Neural crest cell (in vitro differentiated cells): ENCODE data around the gene GPR22. TPM values are rescaled to one million over a fixed set of nuclear protein-coding genes. Genes with fewer than 3 reads are reported as not detected.

Experiments used
- DNase-seq: peaks from one replicate; pipeline ENCODE4 v3.0.0; 2021; ENCODE audit warnings: low read depth, mixed read lengths, low spot score
- H3K27ac Mint-ChIP-seq: one replicate; pipeline ENCODE4 v1.8.0; 2021; ENCODE audit warnings: mild to moderate bottlenecking, mixed read lengths; ENCODE audit not compliant: unreplicated experiment
- H3K27me3 Mint-ChIP-seq: 2 replicates; pipeline ENCODE4 v1.8.0; 2021; ENCODE audit warnings: low read depth, mild to moderate bottlenecking, mixed read lengths
- H3K36me3 Mint-ChIP-seq: 2 replicates; pipeline ENCODE4 v1.8.0; 2021; ENCODE audit warnings: low read depth, mild to moderate bottlenecking, mixed read lengths
- H3K4me1 Mint-ChIP-seq: 2 replicates; pipeline ENCODE4 v1.8.0; 2021; ENCODE audit warnings: mixed read lengths
- H3K4me3 Mint-ChIP-seq: one replicate; pipeline ENCODE4 v1.8.0; 2021; ENCODE audit warnings: mild to moderate bottlenecking, mixed read lengths
- H3K9me3 Mint-ChIP-seq: 2 replicates; pipeline ENCODE4 v1.8.0; 2021; ENCODE audit warnings: mixed read lengths
- total RNA-seq: library from RNA; stranded (reverse); gene quantifications from 2 replicates; pipeline ENCODE4 v1.2.1, GENCODE V29; 2021
- TF ChIP-seq, protein P1 (sequence below): fragments of 200-600 bp; sonication (generic); conservative IDR thresholded peaks from 2 replicates; pipeline ENCODE4 v1.5.0; 2021; ENCODE audit warnings: antibody characterized with exemption, mild to moderate bottlenecking

GPR22 gene
- total RNA-seq, 1 donor from 2014 or later = 0.07 TPM

DNA sequence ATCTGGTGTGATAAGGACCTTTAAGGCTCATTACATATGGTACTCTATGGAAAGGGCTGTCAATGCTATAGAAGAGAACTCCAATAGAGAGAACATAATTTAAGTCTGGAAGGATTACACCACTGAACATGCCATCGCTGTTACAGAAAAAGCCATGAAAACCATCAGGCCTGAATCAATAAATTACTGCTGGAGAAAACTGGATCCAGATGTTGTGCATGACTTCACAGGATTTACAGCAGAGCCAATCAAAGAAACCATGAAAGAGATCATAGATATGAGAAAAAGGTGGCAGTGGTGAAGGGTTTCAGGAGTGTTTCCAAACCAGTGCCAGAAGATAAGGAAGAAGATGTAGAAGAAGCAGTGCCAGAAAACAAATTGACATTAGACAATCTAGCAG, 18.9 kb upstream of the GPR22 start:
- no peak overlapping the region for H3K27ac Mint-ChIP-seq
- H3K27me3 Mint-ChIP-seq = no peaks in the 10 kb centered on the region
- DNase-seq = no peak
- peaks cover 4% of the 10 kb centered on the region for H3K36me3 Mint-ChIP-seq
- TF ChIP-seq, protein P1, sequence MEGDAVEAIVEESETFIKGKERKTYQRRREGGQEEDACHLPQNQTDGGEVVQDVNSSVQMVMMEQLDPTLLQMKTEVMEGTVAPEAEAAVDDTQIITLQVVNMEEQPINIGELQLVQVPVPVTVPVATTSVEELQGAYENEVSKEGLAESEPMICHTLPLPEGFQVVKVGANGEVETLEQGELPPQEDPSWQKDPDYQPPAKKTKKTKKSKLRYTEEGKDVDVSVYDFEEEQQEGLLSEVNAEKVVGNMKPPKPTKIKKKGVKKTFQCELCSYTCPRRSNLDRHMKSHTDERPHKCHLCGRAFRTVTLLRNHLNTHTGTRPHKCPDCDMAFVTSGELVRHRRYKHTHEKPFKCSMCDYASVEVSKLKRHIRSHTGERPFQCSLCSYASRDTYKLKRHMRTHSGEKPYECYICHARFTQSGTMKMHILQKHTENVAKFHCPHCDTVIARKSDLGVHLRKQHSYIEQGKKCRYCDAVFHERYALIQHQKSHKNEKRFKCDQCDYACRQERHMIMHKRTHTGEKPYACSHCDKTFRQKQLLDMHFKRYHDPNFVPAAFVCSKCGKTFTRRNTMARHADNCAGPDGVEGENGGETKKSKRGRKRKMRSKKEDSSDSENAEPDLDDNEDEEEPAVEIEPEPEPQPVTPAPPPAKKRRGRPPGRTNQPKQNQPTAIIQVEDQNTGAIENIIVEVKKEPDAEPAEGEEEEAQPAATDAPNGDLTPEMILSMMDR = no peak
- no peaks in the 10 kb centered on the region for H3K9me3 Mint-ChIP-seq
- no peak overlapping the region for H3K4me3 Mint-ChIP-seq
- H3K4me1 Mint-ChIP-seq = no peaks in the 10 kb centered on the region

DNA sequence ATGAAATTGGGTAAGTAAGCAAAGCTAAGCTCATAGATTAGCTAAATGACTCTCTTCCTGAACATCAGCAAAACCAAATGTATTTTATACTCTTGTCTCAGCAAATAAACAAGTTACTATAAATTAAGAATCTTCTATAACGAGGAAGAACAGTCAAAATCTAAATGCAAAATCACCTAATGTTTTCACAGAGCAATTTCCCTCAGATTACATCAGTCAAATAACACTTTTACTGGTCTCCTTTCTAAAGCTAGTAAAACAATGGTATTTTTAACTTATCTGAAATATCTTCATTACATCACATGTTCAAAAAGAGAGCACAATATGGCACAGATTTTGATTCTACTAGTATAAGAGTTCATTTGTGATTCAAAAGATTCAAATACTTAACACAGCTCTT, 16.5 kb upstream of the GPR22 start:
- Mint-ChIP-seq H3K4me3 (no peak overlapping the region), H3K27ac (no peak overlapping the region), H3K4me1 (no peaks in the 10 kb centered on the region), H3K9me3 (no peaks in the 10 kb centered on the region), H3K36me3 (peaks cover 7% of the 10 kb centered on the region), H3K27me3 (no peaks in the 10 kb centered on the region)
- TF ChIP-seq, protein P1 = no peak
- DNase-seq = no peak

DNA sequence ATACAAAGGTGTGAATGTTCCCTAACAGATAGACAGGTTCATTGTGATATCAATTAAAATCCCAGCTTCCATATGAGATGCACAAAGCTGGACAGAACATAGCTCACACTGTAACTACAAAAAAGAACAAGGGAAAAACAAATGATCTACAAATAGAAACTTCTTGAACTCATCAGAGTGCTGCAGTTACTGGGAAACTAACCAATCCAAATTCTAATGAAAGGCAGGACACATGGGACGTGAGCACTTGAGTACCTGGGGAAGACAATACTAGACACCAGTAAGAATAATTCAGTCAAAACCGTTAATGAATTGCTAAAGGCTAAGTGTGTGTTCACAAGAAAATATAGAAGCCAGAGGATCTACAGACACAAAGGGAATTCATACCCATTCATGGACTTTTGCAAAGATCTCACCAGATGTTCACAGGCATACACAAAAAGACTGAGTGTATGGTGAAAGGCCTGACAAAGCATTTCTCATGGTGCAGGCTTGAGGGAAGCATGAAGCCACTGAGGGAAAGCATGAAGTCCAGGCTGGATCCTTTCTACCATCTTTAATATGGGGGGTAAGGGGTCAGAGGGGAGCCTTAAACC, 7.8 kb upstream of the GPR22 start:
- Mint-ChIP-seq H3K4me1 (peaks cover 16% of the 10 kb centered on the region), H3K4me3 (no peak overlapping the region), H3K27ac (peak overlapping the region; percentile 3), H3K27me3 (no peaks in the 10 kb centered on the region), H3K36me3 (peaks cover 1% of the 10 kb centered on the region), H3K9me3 (no peaks in the 10 kb centered on the region)
- DNase-seq = no peak
- TF ChIP-seq, protein P1 = no peak

GRCh38 chr7:107463139-107464078, 6.4 kb upstream of the GPR22 start:
- Mint-ChIP-seq H3K4me3 (no peak overlapping the region), H3K36me3 (no peaks in the 10 kb centered on the region), H3K27ac (no peak overlapping the region), H3K27me3 (no peaks in the 10 kb centered on the region), H3K9me3 (no peaks in the 10 kb centered on the region), H3K4me1 (peaks cover 16% of the 10 kb centered on the region)
- DNase-seq = peak; percentile 12
- TF ChIP-seq, protein P1 = peak; percentile 76

DNA sequence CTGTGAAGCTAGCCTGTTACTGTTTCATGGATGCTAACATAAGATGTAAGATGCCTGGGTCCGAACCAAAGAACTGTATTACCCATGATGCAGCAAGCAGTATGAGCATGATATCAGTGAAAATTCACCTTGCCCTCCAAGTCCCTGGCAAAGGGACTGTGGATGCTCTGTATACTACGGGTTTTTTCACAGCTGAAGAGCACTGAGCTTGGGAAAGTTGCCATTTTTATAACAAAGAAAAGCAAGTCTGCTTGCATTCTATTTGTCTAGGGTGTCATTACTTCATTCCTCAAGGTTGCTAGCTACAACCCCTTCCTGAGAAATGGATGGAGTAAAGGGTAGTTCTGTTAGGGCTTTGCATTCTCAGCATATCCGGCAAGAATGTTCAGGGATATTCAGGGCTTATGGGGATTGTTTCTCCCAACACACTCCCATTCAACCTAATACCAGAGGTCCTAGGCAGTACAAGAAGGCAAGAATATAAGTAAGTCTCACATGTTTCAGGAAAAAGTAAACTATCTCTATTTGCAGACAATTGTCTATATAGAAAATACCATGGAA, 5.1 kb upstream of the GPR22 start:
- H3K9me3 Mint-ChIP-seq = no peaks in the 10 kb centered on the region
- DNase-seq = no peak

More for the DNA sequence above, 5.1 kb upstream of the GPR22 start:
- Mint-ChIP-seq H3K36me3 (no peaks in the 10 kb centered on the region), H3K27ac (no peak overlapping the region), H3K27me3 (no peaks in the 10 kb centered on the region), H3K4me1 (peaks cover 16% of the 10 kb centered on the region), H3K4me3 (no peak overlapping the region)
- TF ChIP-seq, protein P1 = no peak
